ENCODE results near the gene NCS1. TPM values are rescaled to one million over a fixed set of nuclear protein-coding genes. Genes with fewer than 3 reads are reported as not detected.

NCS1 gene
- total RNA-seq, 2 experiments from 2014 or later = 0.17 TPM; not detected in 1

DNA sequence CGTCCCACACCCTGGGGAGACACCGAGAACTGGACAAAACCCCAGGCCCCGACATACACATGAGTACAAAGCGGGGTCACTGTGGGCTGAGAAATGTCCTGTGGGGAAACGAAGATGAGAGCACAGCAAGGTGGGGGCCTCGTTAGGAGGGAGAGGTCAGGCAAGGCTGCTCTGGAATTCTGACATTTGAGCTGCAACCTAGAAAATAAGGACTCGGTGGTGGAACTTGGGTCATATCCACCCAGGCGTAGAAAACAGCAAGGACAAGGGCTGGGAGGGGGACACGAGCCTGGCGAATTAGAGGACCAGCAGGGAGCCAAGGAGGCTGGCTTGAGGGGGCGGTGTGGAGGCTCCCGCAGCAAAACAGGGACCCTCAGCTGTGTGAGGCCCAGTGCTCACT lies 32.8 kb downstream of the NCS1 start:
- ATAC-seq (ENCODE audit: poor library complexity) (no peak), DNase-seq (no peak)
- ChIA-PET POLR2A (no interaction called here), CTCF (no interaction called here)
- TF ChIP-seq, protein P1, sequence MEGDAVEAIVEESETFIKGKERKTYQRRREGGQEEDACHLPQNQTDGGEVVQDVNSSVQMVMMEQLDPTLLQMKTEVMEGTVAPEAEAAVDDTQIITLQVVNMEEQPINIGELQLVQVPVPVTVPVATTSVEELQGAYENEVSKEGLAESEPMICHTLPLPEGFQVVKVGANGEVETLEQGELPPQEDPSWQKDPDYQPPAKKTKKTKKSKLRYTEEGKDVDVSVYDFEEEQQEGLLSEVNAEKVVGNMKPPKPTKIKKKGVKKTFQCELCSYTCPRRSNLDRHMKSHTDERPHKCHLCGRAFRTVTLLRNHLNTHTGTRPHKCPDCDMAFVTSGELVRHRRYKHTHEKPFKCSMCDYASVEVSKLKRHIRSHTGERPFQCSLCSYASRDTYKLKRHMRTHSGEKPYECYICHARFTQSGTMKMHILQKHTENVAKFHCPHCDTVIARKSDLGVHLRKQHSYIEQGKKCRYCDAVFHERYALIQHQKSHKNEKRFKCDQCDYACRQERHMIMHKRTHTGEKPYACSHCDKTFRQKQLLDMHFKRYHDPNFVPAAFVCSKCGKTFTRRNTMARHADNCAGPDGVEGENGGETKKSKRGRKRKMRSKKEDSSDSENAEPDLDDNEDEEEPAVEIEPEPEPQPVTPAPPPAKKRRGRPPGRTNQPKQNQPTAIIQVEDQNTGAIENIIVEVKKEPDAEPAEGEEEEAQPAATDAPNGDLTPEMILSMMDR (IDR thresholded peaks at IDR 0.05) = no peak
- Mint-ChIP-seq H3K4me3 (no peak overlapping the region), H3K36me3 (ENCODE audit: low read depth) (no peaks in the 10 kb centered on the region), H3K27ac (no peak overlapping the region), H3K27me3 (peaks cover 5% of the 10 kb centered on the region), H3K9me3 (no peaks in the 10 kb centered on the region), H3K4me1 (ENCODE audit: low read depth) (no peaks in the 10 kb centered on the region)
- Histone ChIP-seq H3K27ac (ENCODE audit: low read depth in 1 of 2, low read length in 2 of 2) (no peak overlapping the region), H3K4me1 (ENCODE audit: insufficient read depth, low read length) (no peaks in the 10 kb centered on the region), H3K4me3 (ENCODE audit: low read length) (no peak overlapping the region), H3K27me3 (ENCODE audit: control insufficient read depth in 1 of 2, insufficient read depth in 2 of 2, low read length in 2 of 2) (no peaks in the 10 kb centered on the region), H3K9me3 (ENCODE audit: control insufficient read depth in 1 of 2, insufficient read depth in 1 of 2, low read length in 2 of 2) (no peaks in the 10 kb centered on the region), H3K36me3 (ENCODE audit: insufficient read depth, low read length) (no peaks in the 10 kb centered on the region)
- intact Hi-C loops (cut with DNase I, micrococcal nuclease) = no loop called here

DNA sequence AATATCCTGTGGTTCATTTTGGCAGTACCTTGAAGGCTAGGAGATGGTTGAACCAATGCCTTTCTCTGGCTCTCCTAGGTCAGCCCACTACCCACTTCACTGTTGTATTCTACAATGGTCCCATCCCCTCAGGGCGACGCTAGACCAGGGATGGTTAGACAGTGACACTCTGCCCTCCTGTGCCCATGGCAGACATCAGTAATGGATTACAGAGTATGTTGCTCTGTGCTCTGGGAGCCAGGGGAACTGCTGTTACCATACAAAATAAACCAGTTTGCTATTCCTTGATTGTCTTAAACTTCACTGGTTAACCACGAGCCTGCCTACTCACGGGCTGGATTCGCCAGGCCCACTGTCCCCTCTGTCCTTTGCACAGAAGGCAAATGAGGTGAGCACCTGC lies 33.7 kb downstream of the NCS1 start:
- no peaks in the 10 kb centered on the region for H3K4me1 ChIP-seq (ENCODE audit: insufficient read depth, low read length)
- H3K4me3 ChIP-seq (ENCODE audit: low read length) = no peak overlapping the region
- H3K27ac ChIP-seq (ENCODE audit: low read depth in 1 of 2, low read length in 2 of 2) = no peak overlapping the region
- DNase-seq = no peak
- CTCF ChIA-PET = no interaction called here
- POLR2A ChIA-PET = no interaction called here
- H3K36me3 ChIP-seq (ENCODE audit: insufficient read depth, low read length) = no peaks in the 10 kb centered on the region
- H3K4me1 Mint-ChIP-seq (ENCODE audit: low read depth) = no peaks in the 10 kb centered on the region
- no peaks in the 10 kb centered on the region for H3K9me3 ChIP-seq (ENCODE audit: control insufficient read depth in 1 of 2, insufficient read depth in 1 of 2, low read length in 2 of 2)
- no peaks in the 10 kb centered on the region for H3K9me3 Mint-ChIP-seq
- H3K27me3 Mint-ChIP-seq = peaks cover 5% of the 10 kb centered on the region
- no peak overlapping the region for H3K27ac Mint-ChIP-seq
- no peaks in the 10 kb centered on the region for H3K27me3 ChIP-seq (ENCODE audit: control insufficient read depth in 1 of 2, insufficient read depth in 2 of 2, low read length in 2 of 2)
- no peaks in the 10 kb centered on the region for H3K36me3 Mint-ChIP-seq (ENCODE audit: low read depth)
- no peak overlapping the region for H3K4me3 Mint-ChIP-seq
- TF ChIP-seq, protein P1 (IDR thresholded peaks at IDR 0.05) = no peak
- intact Hi-C loops (cut with DNase I, micrococcal nuclease) = no loop called here
- ATAC-seq (ENCODE audit: poor library complexity) = no peak

DNA sequence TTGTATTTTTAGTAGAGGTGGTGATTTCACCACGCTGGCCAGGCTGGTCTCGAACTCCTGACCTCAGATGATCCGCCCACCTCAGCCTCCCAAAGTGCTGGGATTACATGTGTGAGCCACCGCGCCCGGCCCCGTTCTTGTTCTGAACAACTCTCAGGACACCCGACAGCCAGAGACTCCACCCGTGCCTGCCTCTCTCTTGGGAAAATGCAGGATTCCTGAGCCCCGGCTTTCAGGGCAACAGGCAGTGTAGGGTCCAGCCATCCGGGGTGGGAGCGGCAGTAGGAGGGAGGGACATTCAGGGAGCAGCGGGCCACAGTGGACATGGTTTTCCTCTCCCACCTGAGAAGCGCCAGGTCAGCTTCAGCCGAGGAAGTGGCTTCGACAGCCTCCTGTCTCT lies 34.4 kb downstream of the NCS1 start:
- intact Hi-C loops (cut with DNase I, micrococcal nuclease) = no loop called here
- no peak overlapping the region for H3K4me3 ChIP-seq (ENCODE audit: low read length)
- TF ChIP-seq, protein P1 (IDR thresholded peaks at IDR 0.05) = no peak
- ATAC-seq (ENCODE audit: poor library complexity) = no peak
- no peak for DNase-seq
- Mint-ChIP-seq H3K36me3 (ENCODE audit: low read depth) (no peaks in the 10 kb centered on the region), H3K4me1 (ENCODE audit: low read depth) (no peaks in the 10 kb centered on the region), H3K27ac (no peak overlapping the region), H3K4me3 (no peak overlapping the region), H3K27me3 (peaks cover 5% of the 10 kb centered on the region), H3K9me3 (no peaks in the 10 kb centered on the region)
- ChIA-PET CTCF (no interaction called here), POLR2A (no interaction called here)
- no peaks in the 10 kb centered on the region for H3K36me3 ChIP-seq (ENCODE audit: insufficient read depth, low read length)
- H3K9me3 ChIP-seq (ENCODE audit: control insufficient read depth in 1 of 2, insufficient read depth in 1 of 2, low read length in 2 of 2) = no peaks in the 10 kb centered on the region
- H3K27ac ChIP-seq (ENCODE audit: low read depth in 1 of 2, low read length in 2 of 2) = no peak overlapping the region
- H3K4me1 ChIP-seq (ENCODE audit: insufficient read depth, low read length) = no peaks in the 10 kb centered on the region
- H3K27me3 ChIP-seq (ENCODE audit: control insufficient read depth in 1 of 2, insufficient read depth in 2 of 2, low read length in 2 of 2) = no peaks in the 10 kb centered on the region

Measured in CD4-positive, alpha-beta T cell (primary cell).